Suprapubic skin (tissue), 4 donors: ENCODE results near the gene CECR2.

Experiments
- CTCF ChIP-seq, 2 donors: fragments of 200-600 bp in 1 of 2; fragments of 450-650 bp in 1 of 2; sonication (generic) in 1 of 2; IDR thresholded peaks; one replicate each; pipeline ENCODE4 v1.5.1; 2016 to 2019; ENCODE audit warnings: antibody characterized with exemption in 2 of 2, mild to moderate bottlenecking in 1 of 2, moderate library complexity in 1 of 2
- EP300 ChIP-seq: sonication (generic); formaldehyde crosslinking; IDR thresholded peaks from one replicate; pipeline ENCODE4 v1.6.1; 2017; ENCODE audit warnings: antibody characterized with exemption
- POLR2A ChIP-seq, 2 donors: fragments of 450-650 bp; IDR thresholded peaks; one replicate each; pipeline ENCODE4 v1.6.1; 2017; ENCODE audit warnings: antibody characterized with exemption in 2 of 2, mild to moderate bottlenecking in 2 of 2, moderate library complexity in 2 of 2
- POLR2AphosphoS5 ChIP-seq, 3 donors: sonication (generic); formaldehyde crosslinking; IDR thresholded peaks; one replicate each; pipeline ENCODE4 v1.6.1; 2017; ENCODE audit warnings: antibody characterized with exemption in 3 of 3

- no peak for TF ChIP-seq POLR2A (IDR thresholded peaks at IDR 0.05)
- no peak for TF ChIP-seq CTCF (IDR thresholded peaks at IDR 0.05)
- no peak for TF ChIP-seq POLR2AphosphoS5 (IDR thresholded peaks at IDR 0.05)
- TF ChIP-seq EP300, result no peak
Observed at GRCh38 chr22:17331690-17332089, 37.6 kb upstream of the CECR2 start.
